Measurements from ENCODE around the gene CFAP73.

- no peak for TF ChIP-seq CTCF (IDR thresholded peaks at IDR 0.05; ENCODE audit: poor library complexity, severe bottlenecking)
- no peak for TF ChIP-seq POLR2AphosphoS5 (IDR thresholded peaks at IDR 0.05)
- no peak for TF ChIP-seq SMC3 (conservative IDR thresholded peaks at IDR 0.05; ENCODE audit: poor library complexity)
- no peak for TF ChIP-seq TAF1 (IDR thresholded peaks at IDR 0.05; ENCODE audit: low read depth)
- TF ChIP-seq MXI1 (conservative IDR thresholded peaks at IDR 0.05; ENCODE audit: poor library complexity, severe bottlenecking): no peak
- no peak for TF ChIP-seq REST (IDR thresholded peaks at IDR 0.05; ENCODE audit: borderline replicate concordance)
Measured at GRCh38 chr12:113158439-113159203, 9.1 kb downstream of the CFAP73 start.

Data from neural cell (in vitro differentiated cells).